ENCODE measurements around the gene KNDC1. TPM values are rescaled to one million over a fixed set of nuclear protein-coding genes. Genes with fewer than 3 reads are reported as not detected.

Gene KNDC1
- polyA plus RNA-seq, 1 donor from 2014 or later, result 4.3 TPM

DNA sequence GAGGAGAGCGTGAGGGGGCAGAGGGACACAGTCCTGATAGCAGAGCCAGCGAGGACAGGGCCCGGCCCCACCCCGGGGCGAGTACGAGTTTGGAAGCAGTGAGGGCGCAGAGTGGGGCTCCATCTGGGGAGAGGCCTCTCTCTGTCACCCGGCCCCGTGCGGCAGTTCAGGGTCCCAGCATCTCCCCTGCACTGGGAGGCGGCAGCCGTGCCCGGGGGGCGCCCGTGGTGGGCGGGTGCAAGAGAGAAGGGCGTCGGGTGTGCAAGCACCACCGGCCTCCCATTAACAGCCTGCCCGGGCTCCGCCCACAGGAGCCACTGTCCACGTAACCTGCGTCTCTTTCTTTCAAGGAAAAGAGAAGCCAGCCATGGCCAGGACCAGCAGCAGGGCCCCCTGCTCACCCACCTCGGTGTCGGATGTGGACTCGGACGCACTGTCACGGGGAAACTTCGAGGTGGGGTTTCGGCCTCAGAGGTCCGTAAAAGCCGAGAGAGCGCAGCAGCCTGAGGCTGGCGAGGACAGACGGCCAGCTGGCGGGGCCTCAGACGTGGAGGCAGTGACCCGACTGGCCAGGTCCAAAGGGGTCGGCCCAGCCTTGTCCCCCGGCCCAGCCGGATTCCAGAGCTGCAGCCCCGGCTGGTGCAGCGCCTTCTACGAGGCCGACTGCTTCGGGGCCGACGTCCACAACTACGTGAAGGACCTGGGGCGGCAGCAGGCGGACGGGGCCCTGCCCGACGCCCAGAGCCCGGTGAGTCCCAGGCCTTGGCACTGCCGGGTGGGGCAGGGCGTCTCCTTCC is 41.3 kb downstream of the KNDC1 start:
- Histone ChIP-seq H2AFZ (ENCODE audit: low read depth, low read length) (no peak overlapping the region), H3K4me2 (ENCODE audit: low read length) (no peak overlapping the region), H3K9me3 (ENCODE audit: low read length) (no peaks in the 10 kb centered on the region), H3K27me3 (ENCODE audit: insufficient read depth, low read depth, low read length) (no peaks in the 10 kb centered on the region), H4K20me1 (ENCODE audit: insufficient read depth) (no peaks in the 10 kb centered on the region), H3K9ac (ENCODE audit: low read length) (no peak overlapping the region), H3K9me2 (ENCODE audit: insufficient read depth, low read length) (no peaks in the 10 kb centered on the region), H3K36me3 (ENCODE audit: insufficient read depth, low read length) (no peaks in the 10 kb centered on the region), H3K4me3 (ENCODE audit: low read length) (no peak overlapping the region), H3F3A (ENCODE audit: insufficient read depth, low read length, poor library complexity, severe bottlenecking) (no peaks in the 10 kb centered on the region), H3K27ac (ENCODE audit: low read length) (no peak overlapping the region), H3K79me2 (replicated peaks; ENCODE audit: insufficient read depth, low read length) (no peaks in the 10 kb centered on the region)
- TF ChIP-seq POLR2AphosphoS5 (IDR thresholded peaks at IDR 0.05), result no peak
- TF ChIP-seq EZH2 (IDR thresholded peaks at IDR 0.05; ENCODE audit: borderline replicate concordance, insufficient read depth, low read length, poor library complexity, severe bottlenecking), result no peak
- no peak for TF ChIP-seq EP300 (conservative IDR thresholded peaks at IDR 0.05; ENCODE audit: poor library complexity, severe bottlenecking)
- TF ChIP-seq MXI1 (conservative IDR thresholded peaks at IDR 0.05; ENCODE audit: poor library complexity, severe bottlenecking), result no peak
- no peak for TF ChIP-seq SMC3 (conservative IDR thresholded peaks at IDR 0.05; ENCODE audit: poor library complexity)
- TF ChIP-seq, protein P1, sequence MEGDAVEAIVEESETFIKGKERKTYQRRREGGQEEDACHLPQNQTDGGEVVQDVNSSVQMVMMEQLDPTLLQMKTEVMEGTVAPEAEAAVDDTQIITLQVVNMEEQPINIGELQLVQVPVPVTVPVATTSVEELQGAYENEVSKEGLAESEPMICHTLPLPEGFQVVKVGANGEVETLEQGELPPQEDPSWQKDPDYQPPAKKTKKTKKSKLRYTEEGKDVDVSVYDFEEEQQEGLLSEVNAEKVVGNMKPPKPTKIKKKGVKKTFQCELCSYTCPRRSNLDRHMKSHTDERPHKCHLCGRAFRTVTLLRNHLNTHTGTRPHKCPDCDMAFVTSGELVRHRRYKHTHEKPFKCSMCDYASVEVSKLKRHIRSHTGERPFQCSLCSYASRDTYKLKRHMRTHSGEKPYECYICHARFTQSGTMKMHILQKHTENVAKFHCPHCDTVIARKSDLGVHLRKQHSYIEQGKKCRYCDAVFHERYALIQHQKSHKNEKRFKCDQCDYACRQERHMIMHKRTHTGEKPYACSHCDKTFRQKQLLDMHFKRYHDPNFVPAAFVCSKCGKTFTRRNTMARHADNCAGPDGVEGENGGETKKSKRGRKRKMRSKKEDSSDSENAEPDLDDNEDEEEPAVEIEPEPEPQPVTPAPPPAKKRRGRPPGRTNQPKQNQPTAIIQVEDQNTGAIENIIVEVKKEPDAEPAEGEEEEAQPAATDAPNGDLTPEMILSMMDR (IDR thresholded peaks at IDR 0.05; ENCODE audit: poor library complexity, severe bottlenecking), result no peak
- TF ChIP-seq RAD21 (conservative IDR thresholded peaks at IDR 0.05), result no peak

DNA sequence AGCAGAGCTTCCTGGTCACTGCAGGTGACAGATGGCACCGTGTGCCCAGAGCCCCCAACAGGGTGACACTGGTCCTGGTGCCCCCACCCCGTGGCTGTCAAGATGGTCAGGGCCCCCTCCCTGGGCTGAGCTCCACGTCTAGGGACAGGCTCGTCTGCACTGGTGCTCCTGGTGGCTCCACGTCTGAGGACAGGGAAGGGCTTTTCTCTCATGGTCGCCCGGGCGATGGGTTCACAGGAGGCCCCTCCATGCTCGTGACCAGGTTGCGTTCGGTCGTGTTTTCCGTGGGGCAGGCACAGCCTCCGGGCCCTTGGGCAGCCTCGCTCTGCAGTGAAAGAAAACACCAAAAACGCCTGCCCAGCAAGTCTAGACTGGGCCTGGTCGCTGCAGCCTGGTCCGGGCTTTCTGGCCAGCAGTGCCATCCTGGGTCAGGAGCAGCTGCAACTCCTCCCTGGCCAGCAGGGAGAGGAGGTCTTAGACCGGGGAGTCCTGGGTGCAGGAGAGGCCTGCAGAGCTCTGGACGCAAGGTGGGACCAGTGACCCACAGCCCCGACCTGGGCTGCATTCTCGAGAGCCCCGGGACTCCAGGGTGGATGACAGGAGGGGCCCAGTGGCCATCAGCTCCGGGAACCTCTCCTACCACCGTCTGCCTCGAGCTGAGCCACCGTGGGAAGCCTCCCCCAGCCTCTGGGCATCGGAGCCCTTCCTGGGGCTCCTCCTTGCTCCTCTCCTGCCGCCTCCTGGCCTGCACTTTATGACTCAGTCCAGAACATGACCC is 42.1 kb downstream of the KNDC1 start:
- Histone ChIP-seq H3K79me2 (replicated peaks; ENCODE audit: insufficient read depth, low read length) (no peaks in the 10 kb centered on the region), H3K36me3 (ENCODE audit: insufficient read depth, low read length) (no peaks in the 10 kb centered on the region), H4K20me1 (ENCODE audit: insufficient read depth) (no peaks in the 10 kb centered on the region), H3K9me3 (ENCODE audit: low read length) (no peaks in the 10 kb centered on the region), H3K4me3 (ENCODE audit: low read length) (no peak overlapping the region), H3K27ac (ENCODE audit: low read length) (no peak overlapping the region), H2AFZ (ENCODE audit: low read depth, low read length) (no peak overlapping the region), H3K27me3 (ENCODE audit: insufficient read depth, low read depth, low read length) (no peaks in the 10 kb centered on the region), H3K9ac (ENCODE audit: low read length) (no peak overlapping the region), H3F3A (ENCODE audit: insufficient read depth, low read length, poor library complexity, severe bottlenecking) (no peaks in the 10 kb centered on the region), H3K9me2 (ENCODE audit: insufficient read depth, low read length) (no peaks in the 10 kb centered on the region), H3K4me2 (ENCODE audit: low read length) (no peak overlapping the region)
- TF ChIP-seq RAD21 (conservative IDR thresholded peaks at IDR 0.05), result no peak
- no peak for TF ChIP-seq MXI1 (conservative IDR thresholded peaks at IDR 0.05; ENCODE audit: poor library complexity, severe bottlenecking)
- TF ChIP-seq EZH2 (IDR thresholded peaks at IDR 0.05; ENCODE audit: borderline replicate concordance, insufficient read depth, low read length, poor library complexity, severe bottlenecking), result no peak
- no peak for TF ChIP-seq SMC3 (conservative IDR thresholded peaks at IDR 0.05; ENCODE audit: poor library complexity)
- no peak for TF ChIP-seq TAF1 (IDR thresholded peaks at IDR 0.05; ENCODE audit: low read depth)
- no peak for TF ChIP-seq POLR2AphosphoS5 (IDR thresholded peaks at IDR 0.05)
- TF ChIP-seq, protein P1 (IDR thresholded peaks at IDR 0.05; ENCODE audit: poor library complexity, severe bottlenecking), result no peak
- TF ChIP-seq, protein P2, sequence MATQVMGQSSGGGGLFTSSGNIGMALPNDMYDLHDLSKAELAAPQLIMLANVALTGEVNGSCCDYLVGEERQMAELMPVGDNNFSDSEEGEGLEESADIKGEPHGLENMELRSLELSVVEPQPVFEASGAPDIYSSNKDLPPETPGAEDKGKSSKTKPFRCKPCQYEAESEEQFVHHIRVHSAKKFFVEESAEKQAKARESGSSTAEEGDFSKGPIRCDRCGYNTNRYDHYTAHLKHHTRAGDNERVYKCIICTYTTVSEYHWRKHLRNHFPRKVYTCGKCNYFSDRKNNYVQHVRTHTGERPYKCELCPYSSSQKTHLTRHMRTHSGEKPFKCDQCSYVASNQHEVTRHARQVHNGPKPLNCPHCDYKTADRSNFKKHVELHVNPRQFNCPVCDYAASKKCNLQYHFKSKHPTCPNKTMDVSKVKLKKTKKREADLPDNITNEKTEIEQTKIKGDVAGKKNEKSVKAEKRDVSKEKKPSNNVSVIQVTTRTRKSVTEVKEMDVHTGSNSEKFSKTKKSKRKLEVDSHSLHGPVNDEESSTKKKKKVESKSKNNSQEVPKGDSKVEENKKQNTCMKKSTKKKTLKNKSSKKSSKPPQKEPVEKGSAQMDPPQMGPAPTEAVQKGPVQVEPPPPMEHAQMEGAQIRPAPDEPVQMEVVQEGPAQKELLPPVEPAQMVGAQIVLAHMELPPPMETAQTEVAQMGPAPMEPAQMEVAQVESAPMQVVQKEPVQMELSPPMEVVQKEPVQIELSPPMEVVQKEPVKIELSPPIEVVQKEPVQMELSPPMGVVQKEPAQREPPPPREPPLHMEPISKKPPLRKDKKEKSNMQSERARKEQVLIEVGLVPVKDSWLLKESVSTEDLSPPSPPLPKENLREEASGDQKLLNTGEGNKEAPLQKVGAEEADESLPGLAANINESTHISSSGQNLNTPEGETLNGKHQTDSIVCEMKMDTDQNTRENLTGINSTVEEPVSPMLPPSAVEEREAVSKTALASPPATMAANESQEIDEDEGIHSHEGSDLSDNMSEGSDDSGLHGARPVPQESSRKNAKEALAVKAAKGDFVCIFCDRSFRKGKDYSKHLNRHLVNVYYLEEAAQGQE (IDR thresholded peaks at IDR 0.05; ENCODE audit: borderline replicate concordance), result no peak
- TF ChIP-seq EP300 (conservative IDR thresholded peaks at IDR 0.05; ENCODE audit: poor library complexity, severe bottlenecking), result no peak
